Endothelial cell of umbilical vein (primary cell): ENCODE data around the gene CHRNA5.

Source experiments
- CTCF ChIP-seq, 2 donors: IDR thresholded peaks; 1 replicate in 1 of 2; 2 replicates in 1 of 2; pipeline ENCODE4 v1.5.1; 2011; ENCODE audit warnings: low read length in 2 of 2, mild to moderate bottlenecking in 2 of 2, moderate library complexity in 2 of 2, control low read depth in 1 of 2, inconsistent platforms in 1 of 2, low read depth in 1 of 2; ENCODE audit not compliant: insufficient read depth in 1 of 2; ENCODE audit errors: extremely low read depth in 1 of 2
- POLR2A ChIP-seq: IDR thresholded peaks from 2 replicates; pipeline ENCODE4 v1.6.1; 2012; ENCODE audit warnings: low read depth, mild to moderate bottlenecking, control low read depth, low read length
- POLR2AphosphoS5 ChIP-seq: IDR thresholded peaks from 2 replicates; pipeline ENCODE4 v1.6.1; 2012; ENCODE audit warnings: low read depth, mild to moderate bottlenecking, control low read depth, low read length, moderate library complexity; ENCODE audit not compliant: insufficient read depth

DNA sequence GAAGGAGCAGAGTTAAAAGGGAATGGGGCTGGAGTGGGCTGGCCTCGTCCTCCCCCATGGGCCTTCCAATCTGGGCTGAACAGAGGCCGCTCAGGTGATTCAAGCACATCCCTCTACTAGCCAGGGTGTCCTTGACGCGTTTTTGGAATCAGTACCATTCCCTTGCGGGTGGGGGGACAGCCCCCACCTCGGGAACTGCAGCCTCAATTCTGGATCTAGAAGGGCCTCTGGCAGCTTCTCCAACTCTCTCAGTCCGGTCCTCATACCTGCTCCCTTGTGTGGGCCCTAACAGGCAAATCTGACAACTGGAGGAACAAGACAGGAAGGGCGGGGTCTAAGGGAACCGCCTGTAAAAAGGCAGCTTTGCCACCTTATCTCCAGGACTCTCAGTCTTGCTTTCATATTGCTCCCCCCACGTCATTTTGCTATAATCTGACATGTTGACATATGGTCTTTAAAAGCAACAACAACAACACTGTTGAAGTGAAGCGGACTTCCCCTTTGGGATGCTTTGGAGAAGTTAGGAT lies 76.5 kb downstream of the CHRNA5 start:
- no peak for TF ChIP-seq POLR2A
- TF ChIP-seq POLR2AphosphoS5 = no peak
- no peak for TF ChIP-seq CTCF (IDR thresholded peaks at IDR 0.05; ENCODE audit: extremely low read depth in 1 of 2, insufficient read depth in 1 of 2, low read depth in 1 of 2, low read length in 2 of 2)
